ENCODE results near the gene GCAT. TPM values are rescaled to one million over a fixed set of nuclear protein-coding genes. Genes with fewer than 3 reads are reported as not detected.
A peak's percentile ranks its signal among the peaks of the same experiment; 100 is the strongest.
"Not testable (repeated sequence)": the region's sequence is repeated elsewhere in the genome, so short reads cannot be mapped to it uniquely, and the experiment has no call there.

GCAT gene
- total RNA-seq, 2 experiments from 2014 or later = 13.2 to 14.1 TPM

- CTCF ChIA-PET = interaction anchor here (1.2 kb wide), 1 partner anchor 11 kb away, joined by 5 read pairs; the partner anchor contains the start of gene GCAT
- Mint-ChIP-seq H3K4me3 (no peak overlapping the region), H3K36me3 (ENCODE audit: low read depth) (no peaks in the 10 kb centered on the region)
Measured at GRCh38 chr22:37796079-37796478, 11.7 kb upstream of the GCAT start.

GRCh38 chr22:37797259-37797658 is 10.5 kb upstream of the GCAT start:
- DNase-seq; H3K4me3 Mint-ChIP-seq; H3K36me3 Mint-ChIP-seq (ENCODE audit: low read depth); H3K27me3 Mint-ChIP-seq; H3K27ac Mint-ChIP-seq; H3K9me3 Mint-ChIP-seq; POLR2A ChIA-PET; CTCF ChIA-PET; H3K4me1 Mint-ChIP-seq: not testable (repeated sequence)

More at GRCh38 chr22:37796079-37796478, 11.7 kb upstream of the GCAT start:
- no peak overlapping the region for H3K27ac Mint-ChIP-seq
- peaks cover 3% of the 10 kb centered on the region for H3K27me3 Mint-ChIP-seq
- no peaks in the 10 kb centered on the region for H3K4me1 Mint-ChIP-seq
- H3K9me3 Mint-ChIP-seq = no peaks in the 10 kb centered on the region
- DNase-seq = no peak
- POLR2A ChIA-PET = no interaction called here

- Mint-ChIP-seq H3K4me3 (no peak overlapping the region), H3K4me1 (peaks cover 6% of the 10 kb centered on the region), H3K9me3 (no peaks in the 10 kb centered on the region), H3K36me3 (ENCODE audit: low read depth) (no peaks in the 10 kb centered on the region), H3K27me3 (peaks cover 13% of the 10 kb centered on the region), H3K27ac (no peak overlapping the region)
- DNase-seq = no peak
- CTCF ChIA-PET = no interaction called here
- POLR2A ChIA-PET = no interaction called here
Measured at GRCh38 chr22:37797874-37798500, 9.7 kb upstream of the GCAT start.

DNA sequence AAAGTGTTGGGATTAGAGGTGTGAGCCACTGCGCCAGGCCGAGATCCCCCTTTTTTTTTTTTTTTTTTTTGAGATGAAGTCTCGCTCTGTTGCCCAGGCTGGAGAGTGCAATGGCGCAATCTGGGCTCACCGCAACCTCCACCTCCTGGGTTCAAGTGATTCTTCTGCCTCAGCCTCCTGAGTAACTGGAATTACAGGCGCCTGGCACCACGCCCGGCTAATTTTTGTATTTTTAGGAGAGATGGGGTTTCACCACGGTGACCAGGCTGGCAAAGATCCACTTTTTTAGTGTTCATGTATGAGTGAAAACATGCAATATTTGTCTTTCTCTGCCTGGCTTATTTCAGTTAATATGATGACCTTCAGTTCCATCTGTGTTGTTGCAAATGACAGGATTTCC is 7.8 kb upstream of the GCAT start:
- peaks cover 17% of the 10 kb centered on the region for H3K4me1 Mint-ChIP-seq
- CTCF ChIA-PET = interaction anchor here (0.7 kb wide), 1 partner anchor 60 kb away, joined by 3 read pairs; no protein-coding TSS in a partner anchor
- H3K36me3 Mint-ChIP-seq (ENCODE audit: low read depth); DNase-seq; H3K4me3 Mint-ChIP-seq; POLR2A ChIA-PET; H3K27ac Mint-ChIP-seq; H3K9me3 Mint-ChIP-seq: not testable (repeated sequence)
- peaks cover 25% of the 10 kb centered on the region for H3K27me3 Mint-ChIP-seq

DNA sequence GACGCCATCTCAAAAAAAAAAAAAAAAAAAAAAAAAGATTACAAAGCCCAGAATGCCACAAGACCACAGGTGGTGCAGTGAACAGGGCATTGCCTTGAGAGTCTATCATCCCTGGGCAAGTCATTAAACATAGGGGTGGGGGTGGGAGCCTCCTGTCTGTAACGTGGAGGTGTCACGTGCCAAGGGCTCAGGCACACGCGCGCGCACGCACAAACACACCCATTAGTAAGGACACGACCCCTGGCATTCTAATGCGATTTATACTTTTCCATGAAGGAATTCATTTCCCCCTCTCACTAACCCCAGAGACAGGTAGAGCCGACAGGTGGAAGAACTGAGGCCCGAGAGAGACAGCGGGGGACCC is 5.8 kb upstream of the GCAT start:
- CTCF ChIA-PET = interaction anchor here (1.3 kb wide), 1 partner anchor 61 kb away, joined by 3 read pairs; no protein-coding TSS in a partner anchor
- no peak overlapping the region for H3K27ac Mint-ChIP-seq
- H3K36me3 Mint-ChIP-seq (ENCODE audit: low read depth) = peaks cover 4% of the 10 kb centered on the region
- POLR2A ChIA-PET = interaction anchor here (1.3 kb wide), 1 partner anchor 152 kb away, joined by 3 read pairs; the partner anchor contains the start of genes C22orf23 and POLR2F
- H3K4me1 Mint-ChIP-seq = peaks cover 32% of the 10 kb centered on the region
- no peaks in the 10 kb centered on the region for H3K9me3 Mint-ChIP-seq
- no peak for DNase-seq
- peaks cover 42% of the 10 kb centered on the region for H3K27me3 Mint-ChIP-seq
- H3K4me3 Mint-ChIP-seq = peak overlapping the region; percentile 64

- POLR2A ChIA-PET = interaction anchor here (1.3 kb wide), 1 partner anchor 151 kb away, joined by 3 read pairs; the partner anchor contains the start of genes C22orf23 and POLR2F
- H3K27ac Mint-ChIP-seq = no peak overlapping the region
- no peak for DNase-seq
Measured at GRCh38 chr22:37802310-37803194, 5.2 kb upstream of the GCAT start.

DNA sequence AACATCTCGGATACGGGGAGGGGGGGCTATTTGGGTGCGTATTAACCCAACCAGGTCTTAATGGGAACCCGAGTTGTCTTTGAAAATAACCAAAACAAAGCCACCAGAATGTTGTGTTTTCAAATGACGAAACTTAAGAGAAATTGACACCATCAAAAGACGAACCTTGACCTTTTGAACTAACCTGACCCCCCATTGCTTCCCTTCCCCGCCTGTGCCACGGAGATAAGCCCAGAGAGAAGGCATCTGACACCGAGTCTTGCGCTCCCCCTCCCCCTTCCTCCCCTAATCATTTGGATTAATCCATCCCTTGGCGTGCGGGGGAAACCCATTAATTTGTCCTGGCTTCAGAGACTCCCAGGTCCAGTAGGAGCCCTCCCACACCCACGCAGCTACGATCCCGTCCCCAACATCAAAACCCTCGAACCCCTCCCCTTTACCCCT is 4.5 kb upstream of the GCAT start:
- H3K9me3 Mint-ChIP-seq = no peaks in the 10 kb centered on the region
- peaks cover 39% of the 10 kb centered on the region for H3K4me1 Mint-ChIP-seq
- peak overlapping the region; percentile 59 for H3K4me3 Mint-ChIP-seq
- H3K27me3 Mint-ChIP-seq = peaks cover 48% of the 10 kb centered on the region
- CTCF ChIA-PET = interaction anchor here (1.3 kb wide), 1 partner anchor 60 kb away, joined by 3 read pairs; no protein-coding TSS in a partner anchor
- POLR2A ChIA-PET = interaction anchor here (1.3 kb wide), 1 partner anchor 150 kb away, joined by 3 read pairs; the partner anchor contains the start of genes C22orf23 and POLR2F
- peaks cover 4% of the 10 kb centered on the region for H3K36me3 Mint-ChIP-seq (ENCODE audit: low read depth)
- H3K27ac Mint-ChIP-seq = no peak overlapping the region
- DNase-seq = no peak

More at GRCh38 chr22:37802310-37803194, 5.2 kb upstream of the GCAT start:
- Mint-ChIP-seq H3K4me1 (peaks cover 37% of the 10 kb centered on the region), H3K9me3 (no peaks in the 10 kb centered on the region), H3K4me3 (peak overlapping the region; percentile 59), H3K27me3 (peaks cover 46% of the 10 kb centered on the region), H3K36me3 (ENCODE audit: low read depth) (peaks cover 4% of the 10 kb centered on the region)
- CTCF ChIA-PET = interaction anchor here (1.3 kb wide), 1 partner anchor 61 kb away, joined by 3 read pairs; no protein-coding TSS in a partner anchor

DNA sequence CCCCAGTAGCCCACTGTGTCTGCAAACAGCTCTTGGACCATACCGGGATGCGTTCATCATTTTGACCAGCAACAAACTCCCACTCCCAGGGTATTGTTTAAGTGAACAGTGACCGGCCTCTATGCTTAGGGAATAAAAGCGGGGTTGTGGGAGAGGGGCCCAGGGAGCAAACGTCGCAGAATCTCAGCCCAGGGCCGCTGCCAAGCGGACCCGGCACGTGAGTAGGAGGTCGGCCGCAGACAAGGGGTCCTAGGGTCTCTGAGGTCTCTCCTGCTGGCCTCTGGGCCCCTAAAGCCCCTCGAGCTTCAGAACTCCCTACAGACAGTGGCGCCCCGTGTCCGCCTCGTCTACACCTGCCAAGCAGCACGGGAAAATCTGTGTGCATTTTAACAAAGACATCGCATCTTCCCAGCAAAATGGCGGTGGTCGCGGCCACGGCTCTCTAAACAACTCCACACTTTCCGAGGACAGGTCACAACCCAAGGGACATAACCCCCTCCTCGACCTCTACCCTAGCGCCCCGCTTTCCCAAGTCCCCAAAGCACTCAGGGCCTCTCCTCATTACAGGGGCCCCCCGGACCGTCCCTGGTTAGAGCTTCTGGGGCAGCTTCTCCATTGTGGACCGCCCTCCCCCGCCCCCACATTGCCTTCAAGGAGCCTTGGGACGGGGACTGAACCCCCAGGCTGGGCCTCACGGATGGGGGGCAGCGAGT is 3.9 kb upstream of the GCAT start:
- no peak overlapping the region for H3K27ac Mint-ChIP-seq
- H3K4me1 Mint-ChIP-seq = peaks cover 43% of the 10 kb centered on the region
- H3K36me3 Mint-ChIP-seq (ENCODE audit: low read depth) = peaks cover 4% of the 10 kb centered on the region
- H3K27me3 Mint-ChIP-seq = peaks cover 49% of the 10 kb centered on the region
- no peak for DNase-seq
- CTCF ChIA-PET = no interaction called here
- POLR2A ChIA-PET = no interaction called here
- peak overlapping the region; percentile 44 for H3K4me3 Mint-ChIP-seq
- H3K9me3 Mint-ChIP-seq = no peaks in the 10 kb centered on the region

- peaks cover 49% of the 10 kb centered on the region for H3K27me3 Mint-ChIP-seq
- H3K4me3 Mint-ChIP-seq = peak overlapping the region; percentile 44
- ChIA-PET CTCF (interaction anchor here (0.5 to 1.0 kb wide), 2 partner anchors 14 to 200 kb away, joined by 3 to 7 read pairs; no protein-coding TSS in a partner anchor), POLR2A (interaction anchor here (0.9 to 2.5 kb wide), 4 partner anchors 13 to 164 kb away, joined by 3 to 9 read pairs (median 5); partner anchors contain the start of genes ANKRD54 and SH3BP1)
- no peaks in the 10 kb centered on the region for H3K9me3 Mint-ChIP-seq
- H3K36me3 Mint-ChIP-seq (ENCODE audit: low read depth) = peaks cover 4% of the 10 kb centered on the region
- H3K4me1 Mint-ChIP-seq = peaks cover 45% of the 10 kb centered on the region
- no peak for DNase-seq
- no peak overlapping the region for H3K27ac Mint-ChIP-seq
Measured at GRCh38 chr22:37804352-37804880, 3.3 kb upstream of the GCAT start.

DNA sequence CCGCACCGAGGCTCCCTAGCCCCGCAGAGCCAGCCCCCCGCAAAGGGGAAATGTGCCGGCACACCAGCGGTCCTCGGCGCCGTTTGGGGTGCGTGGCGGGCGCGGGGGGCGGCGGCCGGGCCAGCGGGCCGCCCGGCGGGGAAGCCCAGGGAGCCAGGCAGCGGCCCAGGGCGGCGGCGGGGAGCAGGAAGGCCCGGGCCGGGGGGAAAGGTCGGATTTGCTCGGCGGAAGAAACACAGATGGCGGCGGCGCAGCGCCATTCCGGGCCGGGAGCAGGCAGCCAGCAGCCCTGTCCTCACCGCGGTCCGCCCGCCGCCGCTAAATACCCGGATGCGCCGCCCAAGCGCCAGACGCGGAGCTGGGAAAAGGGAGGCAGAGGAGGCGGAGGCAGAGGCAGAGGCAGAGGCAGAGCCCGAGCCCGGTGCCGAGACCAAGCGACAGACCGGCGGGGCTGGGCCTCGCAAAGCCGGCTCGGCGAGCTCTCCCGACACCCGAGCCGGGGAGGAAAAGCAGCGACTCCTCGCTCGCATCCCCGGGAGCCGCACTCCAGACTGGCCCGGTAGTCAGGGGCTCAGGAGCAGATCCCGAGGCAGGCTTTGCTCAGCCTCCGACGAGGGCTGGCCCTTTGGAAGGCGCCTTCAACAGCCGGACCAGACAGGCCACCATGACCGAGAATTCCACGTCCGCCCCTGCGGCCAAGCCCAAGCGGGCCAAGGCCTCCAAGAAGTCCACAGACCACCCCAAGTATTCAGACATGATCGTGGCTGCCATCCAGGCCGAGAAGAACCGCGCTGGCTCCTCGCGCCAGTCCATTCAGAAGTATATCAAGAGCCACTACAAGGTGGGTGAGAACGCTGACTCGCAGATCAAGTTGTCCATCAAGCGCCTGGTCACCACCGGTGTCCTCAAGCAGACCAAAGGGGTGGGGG is 2.6 kb upstream of the GCAT start:
- DNase-seq = peak; percentile 82
- H3K4me1 Mint-ChIP-seq = peaks cover 46% of the 10 kb centered on the region
- POLR2A ChIA-PET = interaction anchor here (0.5 to 2.5 kb wide), 5 partner anchors 12 to 165 kb away, joined by 3 to 9 read pairs (median 5); partner anchors contain the start of genes ANKRD54 and SH3BP1
- H3K27me3 Mint-ChIP-seq = peaks cover 49% of the 10 kb centered on the region
- peak overlapping the region; percentile 12 for H3K27ac Mint-ChIP-seq
- no peaks in the 10 kb centered on the region for H3K9me3 Mint-ChIP-seq
- peaks cover 4% of the 10 kb centered on the region for H3K36me3 Mint-ChIP-seq (ENCODE audit: low read depth)
- peak overlapping the region; percentile 78 for H3K4me3 Mint-ChIP-seq
- CTCF ChIA-PET = interaction anchor here (0.5 to 1.0 kb wide), 2 partner anchors 13 to 200 kb away, joined by 3 to 7 read pairs; no protein-coding TSS in a partner anchor

DNA sequence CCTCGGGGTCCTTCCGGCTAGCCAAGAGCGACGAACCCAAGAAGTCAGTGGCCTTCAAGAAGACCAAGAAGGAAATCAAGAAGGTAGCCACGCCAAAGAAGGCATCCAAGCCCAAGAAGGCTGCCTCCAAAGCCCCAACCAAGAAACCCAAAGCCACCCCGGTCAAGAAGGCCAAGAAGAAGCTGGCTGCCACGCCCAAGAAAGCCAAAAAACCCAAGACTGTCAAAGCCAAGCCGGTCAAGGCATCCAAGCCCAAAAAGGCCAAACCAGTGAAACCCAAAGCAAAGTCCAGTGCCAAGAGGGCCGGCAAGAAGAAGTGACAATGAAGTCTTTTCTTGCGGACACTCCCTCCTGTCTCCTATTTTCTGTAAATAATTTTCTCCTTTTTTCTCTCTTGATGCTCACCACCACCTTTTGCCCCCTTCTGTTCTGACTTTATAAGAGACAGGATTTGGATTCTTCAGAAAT is 1.9 kb upstream of the GCAT start:
- peak overlapping the region; percentile 12 for H3K27ac Mint-ChIP-seq
- POLR2A ChIA-PET = interaction anchor here (1.0 to 2.5 kb wide), 3 partner anchors 11 to 166 kb away, joined by 3 to 9 read pairs (median 5); partner anchors contain the start of genes ANKRD54 and SH3BP1
- H3K36me3 Mint-ChIP-seq (ENCODE audit: low read depth) = peaks cover 4% of the 10 kb centered on the region
- DNase-seq = no peak
- H3K9me3 Mint-ChIP-seq = no peaks in the 10 kb centered on the region
- peaks cover 46% of the 10 kb centered on the region for H3K4me1 Mint-ChIP-seq
- CTCF ChIA-PET = interaction anchor here (1.0 kb wide), 1 partner anchor 12 kb away, joined by 7 read pairs; no protein-coding TSS in a partner anchor
- H3K27me3 Mint-ChIP-seq = peaks cover 46% of the 10 kb centered on the region
- H3K4me3 Mint-ChIP-seq = peak overlapping the region; percentile 78

Measured in activated CD4-positive, alpha-beta memory T cell treated with anti-CD3 and anti-CD28 coated beads, Interleukin-2, amount 10 ng/mL, durations not matched to agents 7 days and 5 days (primary cell).